ENCODE results near the gene OMG.

The OMG gene

DNA sequence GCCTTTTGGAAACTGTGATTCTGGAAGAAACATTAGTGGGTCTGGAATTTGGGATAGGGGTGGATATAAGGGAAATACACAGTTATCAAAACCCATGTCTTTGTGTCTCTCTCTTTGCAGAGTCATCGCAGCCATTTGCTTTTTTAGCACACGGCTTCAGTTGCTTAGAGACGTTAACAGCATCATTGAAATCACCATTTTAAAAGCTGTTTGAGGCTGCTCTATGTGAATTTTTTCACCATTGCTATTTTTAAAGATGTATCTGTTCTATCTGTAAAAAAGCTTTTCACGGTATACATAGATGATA, 47.3 kb downstream of the OMG start:
- Histone ChIP-seq H3K4me3 (ENCODE audit: low read length, poor library complexity, severe bottlenecking) (no peak overlapping the region), H3F3A (ENCODE audit: low read depth) (no peaks in the 10 kb centered on the region), H3K79me2 (ENCODE audit: insufficient read depth, low read length) (no peaks in the 10 kb centered on the region), H3K9me3 (ENCODE audit: insufficient read depth, low read depth, low read length) (no peaks in the 10 kb centered on the region), H3K36me3 (ENCODE audit: insufficient read depth, low read length) (peaks cover 10% of the 10 kb centered on the region), H4K20me1 (ENCODE audit: insufficient read depth, low read length, poor library complexity, severe bottlenecking) (no peaks in the 10 kb centered on the region), H3K4me1 (ENCODE audit: insufficient read depth, low read length, poor library complexity, severe bottlenecking) (peaks cover 15% of the 10 kb centered on the region), H3K9ac (ENCODE audit: low read depth, low read length, poor library complexity, severe bottlenecking) (no peak overlapping the region), H3K27me3 (ENCODE audit: insufficient read depth, low read length, poor library complexity, severe bottlenecking) (no peaks in the 10 kb centered on the region), H3K4me2 (ENCODE audit: low read depth, low read length, poor library complexity, severe bottlenecking) (no peak overlapping the region), H3K9me2 (replicated peaks; ENCODE audit: low read depth, low read length) (no peaks in the 10 kb centered on the region), H2AFZ (ENCODE audit: low read length) (no peak overlapping the region)
- no peak for TF ChIP-seq EZH2phosphoT487 (IDR thresholded peaks at IDR 0.05; ENCODE audit: borderline replicate concordance)
- TF ChIP-seq, protein P1, sequence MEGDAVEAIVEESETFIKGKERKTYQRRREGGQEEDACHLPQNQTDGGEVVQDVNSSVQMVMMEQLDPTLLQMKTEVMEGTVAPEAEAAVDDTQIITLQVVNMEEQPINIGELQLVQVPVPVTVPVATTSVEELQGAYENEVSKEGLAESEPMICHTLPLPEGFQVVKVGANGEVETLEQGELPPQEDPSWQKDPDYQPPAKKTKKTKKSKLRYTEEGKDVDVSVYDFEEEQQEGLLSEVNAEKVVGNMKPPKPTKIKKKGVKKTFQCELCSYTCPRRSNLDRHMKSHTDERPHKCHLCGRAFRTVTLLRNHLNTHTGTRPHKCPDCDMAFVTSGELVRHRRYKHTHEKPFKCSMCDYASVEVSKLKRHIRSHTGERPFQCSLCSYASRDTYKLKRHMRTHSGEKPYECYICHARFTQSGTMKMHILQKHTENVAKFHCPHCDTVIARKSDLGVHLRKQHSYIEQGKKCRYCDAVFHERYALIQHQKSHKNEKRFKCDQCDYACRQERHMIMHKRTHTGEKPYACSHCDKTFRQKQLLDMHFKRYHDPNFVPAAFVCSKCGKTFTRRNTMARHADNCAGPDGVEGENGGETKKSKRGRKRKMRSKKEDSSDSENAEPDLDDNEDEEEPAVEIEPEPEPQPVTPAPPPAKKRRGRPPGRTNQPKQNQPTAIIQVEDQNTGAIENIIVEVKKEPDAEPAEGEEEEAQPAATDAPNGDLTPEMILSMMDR (conservative IDR thresholded peaks at IDR 0.05; ENCODE audit: low read length), result no peak

DNA sequence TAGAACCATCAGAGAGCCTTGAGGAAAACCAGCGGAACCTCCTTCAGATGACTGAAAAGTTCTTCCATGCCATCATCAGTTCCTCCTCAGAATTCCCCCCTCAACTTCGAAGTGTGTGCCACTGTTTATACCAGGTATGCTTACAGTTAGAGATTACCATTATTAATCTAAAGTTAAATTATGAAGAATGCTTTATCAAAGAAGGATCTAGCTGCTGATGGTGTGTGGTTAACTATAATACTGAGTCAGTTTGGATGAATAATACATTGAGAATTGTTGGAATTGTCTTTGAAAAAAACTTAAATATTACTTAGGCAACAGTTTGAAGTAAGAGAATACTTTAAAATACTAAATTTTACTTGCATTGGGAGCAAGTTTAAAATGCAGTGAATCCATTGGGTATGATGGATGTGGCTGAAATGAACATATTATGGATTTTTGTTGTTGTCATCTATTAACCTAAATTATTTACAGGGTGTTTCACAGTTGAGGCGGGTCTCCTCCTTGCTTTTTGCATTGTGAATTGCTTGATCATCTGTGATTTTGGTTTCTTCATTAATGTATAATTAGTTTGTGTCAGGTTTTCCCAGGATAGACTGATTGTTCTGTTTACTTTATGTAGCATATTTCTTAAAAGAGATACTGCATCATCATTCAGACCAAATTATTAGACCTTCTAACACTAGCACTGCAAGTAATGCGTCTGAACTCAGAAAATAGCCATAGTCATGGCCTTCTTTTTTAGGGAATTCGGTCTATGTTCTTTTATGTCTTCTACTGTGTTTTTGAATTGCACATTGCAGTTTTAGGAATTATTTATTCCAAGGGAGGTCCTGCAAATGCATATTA, 47.8 kb downstream of the OMG start:
- Histone ChIP-seq H2AFZ (ENCODE audit: low read length) (no peak overlapping the region), H3K4me2 (ENCODE audit: low read depth, low read length, poor library complexity, severe bottlenecking) (no peak overlapping the region), H3K36me3 (ENCODE audit: insufficient read depth, low read length) (peaks cover 14% of the 10 kb centered on the region), H3K79me2 (ENCODE audit: insufficient read depth, low read length) (no peaks in the 10 kb centered on the region), H3K9me3 (ENCODE audit: insufficient read depth, low read depth, low read length) (no peaks in the 10 kb centered on the region), H4K20me1 (ENCODE audit: insufficient read depth, low read length, poor library complexity, severe bottlenecking) (no peaks in the 10 kb centered on the region), H3K4me1 (ENCODE audit: insufficient read depth, low read length, poor library complexity, severe bottlenecking) (peaks cover 15% of the 10 kb centered on the region), H3K27me3 (ENCODE audit: insufficient read depth, low read length, poor library complexity, severe bottlenecking) (no peaks in the 10 kb centered on the region), H3K9me2 (replicated peaks; ENCODE audit: low read depth, low read length) (no peaks in the 10 kb centered on the region), H3K4me3 (ENCODE audit: low read length, poor library complexity, severe bottlenecking) (no peak overlapping the region), H3F3A (ENCODE audit: low read depth) (no peaks in the 10 kb centered on the region), H3K9ac (ENCODE audit: low read depth, low read length, poor library complexity, severe bottlenecking) (no peak overlapping the region)
- TF ChIP-seq EZH2phosphoT487 (IDR thresholded peaks at IDR 0.05; ENCODE audit: borderline replicate concordance), result no peak
- TF ChIP-seq, protein P1 (conservative IDR thresholded peaks at IDR 0.05; ENCODE audit: low read length), result no peak
